Measurements from ENCODE around the gene RAB11A.

DNA sequence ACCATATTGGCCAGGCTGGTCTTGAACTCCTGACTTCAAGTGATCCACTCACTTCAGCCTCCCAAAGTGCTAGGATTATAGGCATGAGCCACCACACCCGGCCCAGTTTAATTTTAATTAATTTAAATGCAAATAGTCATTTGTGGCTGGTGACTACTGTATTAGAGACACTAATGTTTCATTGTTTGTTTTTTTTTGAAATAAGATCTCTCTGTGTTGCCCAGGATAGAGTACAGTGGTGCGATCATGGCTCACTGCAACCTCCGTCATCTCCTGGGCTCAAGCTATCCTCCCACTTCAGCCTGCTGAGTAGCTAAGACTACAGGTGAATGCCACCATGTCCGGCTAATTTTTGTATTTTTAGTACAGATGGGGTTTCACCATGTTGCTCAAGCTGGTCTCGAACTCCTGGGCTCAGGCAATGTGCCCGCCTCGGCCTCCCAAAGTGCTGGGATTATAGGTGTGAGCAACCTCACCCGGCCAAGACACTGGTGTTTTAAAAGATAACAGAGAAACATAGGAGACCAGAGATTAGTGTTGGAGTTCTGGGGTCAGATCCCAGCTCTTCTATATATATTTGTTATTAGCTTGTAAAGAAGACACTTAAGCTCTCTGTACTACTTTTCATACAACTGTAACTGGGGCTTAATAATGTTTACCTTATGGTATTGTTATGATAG is 34.5 kb upstream of the RAB11A start:
- TF ChIP-seq CTCF (IDR thresholded peaks at IDR 0.05; ENCODE audit: insufficient read depth, low read length) (no peak), REST (IDR thresholded peaks at IDR 0.05; ENCODE audit: insufficient replicate concordance, low read depth) (no peak)

All from HL-60 (cell line).